Mucosa of stomach (tissue), 1 donor: Measurements from ENCODE around the gene DNAI7.

Experiments used
- H3K27me3 ChIP-seq: one replicate; pipeline ENCODE4 v1.7.0; 2013; ENCODE audit warnings: mild to moderate bottlenecking, low read length; ENCODE audit not compliant: control insufficient read depth, insufficient read depth
- H3K36me3 ChIP-seq: one replicate; pipeline ENCODE4 v1.7.0; 2013; ENCODE audit warnings: low read length; ENCODE audit not compliant: control insufficient read depth, insufficient read depth
- H3K4me1 ChIP-seq: one replicate; pipeline ENCODE4 v1.7.0; 2013; ENCODE audit warnings: mild to moderate bottlenecking, low read length; ENCODE audit not compliant: control insufficient read depth, insufficient read depth
- H3K4me3 ChIP-seq: one replicate; pipeline ENCODE4 v1.7.0; 2013; ENCODE audit warnings: low read length
- H3K9ac ChIP-seq: one replicate; pipeline ENCODE4 v1.7.0; 2013; ENCODE audit warnings: mild to moderate bottlenecking, low read length, moderate library complexity
- H3K9me3 ChIP-seq: one replicate; pipeline ENCODE4 v1.7.0; 2013; ENCODE audit warnings: mild to moderate bottlenecking, low read length, moderate library complexity; ENCODE audit not compliant: control insufficient read depth
- donor health status: Pancreatic carcinoma.

DNAI7 gene

DNA sequence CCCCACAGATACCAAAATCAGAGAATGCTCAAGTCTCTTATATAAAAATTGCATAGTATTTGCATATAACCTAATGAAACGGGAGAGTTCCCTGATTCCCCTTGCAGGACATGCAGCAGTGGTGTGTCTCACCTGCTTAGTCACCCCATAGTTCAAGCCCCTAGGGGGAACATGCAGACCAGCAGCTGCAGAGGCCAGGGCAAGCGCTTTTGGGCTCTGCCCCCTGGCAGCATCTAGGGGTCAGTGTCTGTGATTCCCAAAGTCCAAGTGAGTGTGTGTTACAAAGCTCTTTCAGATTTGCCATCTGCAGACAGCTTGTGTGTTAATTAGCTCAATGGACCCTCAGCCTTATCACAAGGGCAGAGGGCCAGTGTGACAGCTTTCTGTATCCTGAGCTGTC is 110.1 kb downstream of the DNAI7 start:
- H3K9me3 ChIP-seq = no peaks in the 10 kb centered on the region
- no peak overlapping the region for H3K9ac ChIP-seq
- no peak overlapping the region for H3K4me3 ChIP-seq
- no peaks in the 10 kb centered on the region for H3K4me1 ChIP-seq
- no peaks in the 10 kb centered on the region for H3K27me3 ChIP-seq
- H3K36me3 ChIP-seq = no peaks in the 10 kb centered on the region

GRCh38 chr12:25083211-25083610 is 111.7 kb downstream of the DNAI7 start:
- no peaks in the 10 kb centered on the region for H3K36me3 ChIP-seq
- H3K9me3 ChIP-seq = no peaks in the 10 kb centered on the region
- H3K27me3 ChIP-seq = no peaks in the 10 kb centered on the region
- H3K4me1 ChIP-seq = no peaks in the 10 kb centered on the region
- no peak overlapping the region for H3K9ac ChIP-seq
- H3K4me3 ChIP-seq = no peak overlapping the region

- no peaks in the 10 kb centered on the region for H3K27me3 ChIP-seq
- H3K36me3 ChIP-seq = no peaks in the 10 kb centered on the region
Measured at GRCh38 chr12:25082628-25083027, 112.3 kb downstream of the DNAI7 start.

GRCh38 chr12:25079393-25079792 is 115.6 kb downstream of the DNAI7 start:
- no peak overlapping the region for H3K4me3 ChIP-seq
- no peaks in the 10 kb centered on the region for H3K36me3 ChIP-seq
- no peaks in the 10 kb centered on the region for H3K9me3 ChIP-seq
- peaks cover 4% of the 10 kb centered on the region for H3K4me1 ChIP-seq
- H3K9ac ChIP-seq = no peak overlapping the region
- H3K27me3 ChIP-seq = no peaks in the 10 kb centered on the region

More at GRCh38 chr12:25082628-25083027, 112.3 kb downstream of the DNAI7 start:
- H3K9ac ChIP-seq = no peak overlapping the region
- no peak overlapping the region for H3K4me3 ChIP-seq
- no peaks in the 10 kb centered on the region for H3K9me3 ChIP-seq
- no peaks in the 10 kb centered on the region for H3K4me1 ChIP-seq

DNA sequence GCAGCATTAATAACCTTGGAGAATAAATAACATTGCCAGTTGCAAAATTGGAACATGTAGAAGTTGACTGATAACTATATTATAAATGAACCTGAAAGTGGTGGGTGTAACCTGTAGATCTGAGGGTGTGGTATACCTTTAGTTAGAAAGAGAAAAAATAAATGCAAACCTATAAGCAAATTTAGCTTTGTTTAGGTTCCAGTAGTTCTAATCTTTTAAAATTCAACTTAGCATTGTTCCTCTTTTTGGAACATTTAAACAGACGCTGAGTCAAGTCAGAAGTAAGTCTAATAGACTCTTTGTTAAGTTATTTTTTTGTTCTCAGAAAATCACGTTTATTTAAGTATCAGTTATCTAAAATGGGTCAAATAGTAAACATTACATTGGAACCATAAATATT is 120.0 kb downstream of the DNAI7 start:
- Histone ChIP-seq H3K27me3 (no peaks in the 10 kb centered on the region), H3K9ac (no peak overlapping the region), H3K36me3 (no peaks in the 10 kb centered on the region), H3K4me3 (no peak overlapping the region), H3K9me3 (no peaks in the 10 kb centered on the region), H3K4me1 (peaks cover 26% of the 10 kb centered on the region)

GRCh38 chr12:25074113-25074512 is 120.8 kb downstream of the DNAI7 start:
- peaks cover 26% of the 10 kb centered on the region for H3K4me1 ChIP-seq
- H3K4me3 ChIP-seq = no peak overlapping the region
- H3K27me3 ChIP-seq = no peaks in the 10 kb centered on the region
- no peak overlapping the region for H3K9ac ChIP-seq
- no peaks in the 10 kb centered on the region for H3K9me3 ChIP-seq
- no peaks in the 10 kb centered on the region for H3K36me3 ChIP-seq

- Histone ChIP-seq H3K36me3 (no peaks in the 10 kb centered on the region), H3K9me3 (no peaks in the 10 kb centered on the region), H3K9ac (no peak overlapping the region), H3K4me3 (no peak overlapping the region), H3K27me3 (no peaks in the 10 kb centered on the region), H3K4me1 (peaks cover 26% of the 10 kb centered on the region)
Measured at GRCh38 chr12:25072906-25073650, 121.9 kb downstream of the DNAI7 start.

DNA sequence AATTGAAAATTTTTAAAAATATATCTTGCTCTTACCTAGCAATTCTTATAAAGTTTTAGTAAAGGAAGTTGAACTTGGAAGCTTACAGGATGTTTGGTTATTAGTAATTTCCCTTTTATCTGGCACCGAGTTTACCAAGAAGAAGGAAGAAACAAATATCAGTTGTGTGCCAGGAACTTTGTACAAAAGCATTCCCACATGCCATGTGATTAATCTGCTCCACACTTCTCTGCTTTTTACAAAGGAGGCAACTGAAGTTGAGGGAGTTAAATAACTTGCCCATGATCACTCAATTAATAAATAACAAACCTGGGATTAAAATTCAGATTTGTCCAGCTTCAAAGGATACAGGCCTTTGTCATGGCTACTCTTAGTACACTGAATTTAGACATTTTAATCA is 123.6 kb downstream of the DNAI7 start:
- H3K9ac ChIP-seq = no peak overlapping the region
- H3K9me3 ChIP-seq = no peaks in the 10 kb centered on the region
- no peaks in the 10 kb centered on the region for H3K36me3 ChIP-seq

GRCh38 chr12:25069224-25069623 is 125.7 kb downstream of the DNAI7 start:
- H3K4me3 ChIP-seq = no peak overlapping the region
- no peaks in the 10 kb centered on the region for H3K27me3 ChIP-seq
- no peaks in the 10 kb centered on the region for H3K9me3 ChIP-seq
- no peaks in the 10 kb centered on the region for H3K36me3 ChIP-seq
- H3K4me1 ChIP-seq = peaks cover 24% of the 10 kb centered on the region
- H3K9ac ChIP-seq = no peak overlapping the region

More for the DNA sequence above, 123.6 kb downstream of the DNAI7 start:
- Histone ChIP-seq H3K4me1 (peaks cover 26% of the 10 kb centered on the region), H3K27me3 (no peaks in the 10 kb centered on the region), H3K4me3 (no peak overlapping the region)

DNA sequence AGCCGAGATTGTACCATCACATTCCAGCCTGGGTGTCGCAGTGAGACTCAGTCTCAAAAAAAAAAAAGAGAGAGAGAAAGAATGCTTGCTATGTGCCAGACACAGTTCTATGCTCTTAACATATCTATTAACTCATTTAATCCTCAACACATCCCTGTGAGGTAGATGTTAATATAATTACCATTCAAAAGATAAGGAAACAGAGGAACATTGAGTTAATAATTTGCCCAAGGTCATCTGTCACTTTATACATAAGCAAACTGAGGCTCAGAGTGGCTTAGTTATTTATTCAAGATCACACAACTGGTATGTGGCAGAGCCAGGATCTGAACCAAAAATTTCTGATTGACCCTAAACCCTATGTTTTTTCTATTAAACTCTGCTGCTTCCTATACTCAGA is 129.9 kb downstream of the DNAI7 start:
- no peaks in the 10 kb centered on the region for H3K27me3 ChIP-seq
- H3K4me1 ChIP-seq = peaks cover 4% of the 10 kb centered on the region
- no peaks in the 10 kb centered on the region for H3K9me3 ChIP-seq
- H3K4me3 ChIP-seq = no peak overlapping the region
- no peaks in the 10 kb centered on the region for H3K36me3 ChIP-seq
- H3K9ac ChIP-seq = no peak overlapping the region

DNA sequence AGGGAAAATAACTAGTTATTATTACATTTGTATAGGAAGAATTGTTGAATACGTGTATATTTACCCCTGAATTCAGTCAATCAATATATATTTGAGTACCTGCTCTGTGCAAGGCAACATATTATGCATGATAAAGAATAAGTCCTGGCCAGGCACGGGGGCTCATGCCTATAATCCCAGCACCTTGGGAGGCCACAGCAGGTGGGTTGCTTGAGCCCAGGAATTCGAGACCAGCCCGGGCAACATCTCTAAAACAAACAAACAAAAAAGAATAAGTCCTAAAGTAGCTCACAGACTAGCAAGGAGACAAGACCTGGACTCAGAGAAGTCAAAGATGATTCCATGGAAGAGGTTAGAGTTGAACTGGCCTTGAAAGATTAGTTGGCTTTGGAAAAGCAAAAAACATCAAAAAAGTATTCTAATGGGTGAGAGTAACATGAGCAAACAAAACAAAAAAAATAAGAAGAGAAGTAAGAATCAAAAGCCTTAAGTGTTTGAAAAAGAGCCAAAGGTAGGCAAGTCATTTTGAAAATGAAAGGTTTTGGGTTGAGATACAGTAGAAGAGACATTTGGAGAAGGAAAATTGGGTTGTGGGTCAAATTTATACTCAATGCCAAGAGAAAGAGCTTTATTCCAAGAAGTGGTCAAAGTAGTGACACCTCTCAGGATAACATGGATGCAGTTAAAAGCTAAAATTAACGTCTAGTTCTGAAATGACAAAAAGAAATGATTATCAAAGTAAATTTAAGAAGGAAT is 130.9 kb downstream of the DNAI7 start:
- H3K4me3 ChIP-seq = no peak overlapping the region
- H3K9ac ChIP-seq = no peak overlapping the region
- H3K4me1 ChIP-seq = peaks cover 4% of the 10 kb centered on the region
- H3K27me3 ChIP-seq = no peaks in the 10 kb centered on the region
- no peaks in the 10 kb centered on the region for H3K9me3 ChIP-seq
- H3K36me3 ChIP-seq = no peaks in the 10 kb centered on the region

GRCh38 chr12:25058658-25059058 is 136.3 kb downstream of the DNAI7 start:
- Histone ChIP-seq H3K4me3 (no peak overlapping the region), H3K4me1 (peaks cover 19% of the 10 kb centered on the region), H3K9ac (no peak overlapping the region), H3K9me3 (no peaks in the 10 kb centered on the region), H3K27me3 (no peaks in the 10 kb centered on the region), H3K36me3 (no peaks in the 10 kb centered on the region)
